HepG2 (cell line): Measurements from ENCODE around the gene ZXDC. TPM values are rescaled to one million over a fixed set of nuclear protein-coding genes. Genes with fewer than 3 reads are reported as not detected.
A peak's percentile ranks its signal among the peaks of the same experiment; 100 is the strongest.

Experiments used
- ATAC-seq: fragments of 200-7000 bp; cut with Tn5 transposase; 3 replicates; pipeline ENCODE4 v1.9.1; 2020; ENCODE audit warnings: mild to moderate bottlenecking, moderate library complexity
- BruUV-seq: library from RNA; stranded (reverse); fragments of 400-500 nt; replicated peaks from 2 replicates; lab custom pipeline; 2021; lab: Mats Ljungman, UMichigan
- CTCF ChIA-PET: fragments of 300-600 bp; formaldehyde crosslinking; extraction: SDS; loops from one replicate; lab custom pipeline; 2021; ENCODE audit warnings: low total read pairs, inconsistent platforms, low intra/inter-chr PET ratio; lab: Yijun Ruan, JAX
- POLR2A ChIA-PET: fragments of 350-600 bp; sonication (Branson Sonifier 250); formaldehyde crosslinking; loops from one replicate; lab custom pipeline; 2020; ENCODE audit warnings: antibody characterized with exemption, inconsistent platforms; lab: Yijun Ruan, JAX
- DNase-seq: peaks from one replicate; pipeline ENCODE4 v3.0.0-alpha.2; 2015; ENCODE audit warnings: low spot score
- FAIRE-seq: peaks from 3 replicates; lab custom pipeline; 2011; peaks lifted over from hg19 to GRCh38; lab: Jason Lieb, UNC
- H2AFZ ChIP-seq: one replicate; pipeline ENCODE4 v1.6.1; 2011; ENCODE audit warnings: low read length, inconsistent platforms
- H3K27ac ChIP-seq: fragments of 300-600 bp; 3 replicates; pipeline ENCODE4 v1.8.0; 2011; ENCODE audit warnings: mixed run types, mild to moderate bottlenecking, mixed read lengths, low read length, inconsistent platforms; ENCODE audit not compliant: insufficient read depth; ENCODE audit errors: extremely low read length
- H3K27me3 ChIP-seq, 2 experiments: fragments of 200-600 bp in 1 of 2; 2 replicates in 1 of 2; 3 replicates in 1 of 2; pipeline versions ENCODE4 v1.6.0 to v1.8.0; 2011; ENCODE audit warnings: low read length in 2 of 2, mild to moderate bottlenecking in 2 of 2, moderate library complexity in 2 of 2, inconsistent platforms in 1 of 2; ENCODE audit not compliant: insufficient read depth in 2 of 2, control insufficient read depth in 1 of 2
- H3K36me3 ChIP-seq, 2 experiments: fragments of 200-600 bp in 1 of 2; replicated peaks in 1 of 2; 2 replicates in 1 of 2; 3 replicates in 1 of 2; pipeline versions ENCODE4 v1.5.1 to v1.8.0; 2011; ENCODE audit warnings: low read length in 2 of 2, inconsistent platforms in 1 of 2; ENCODE audit not compliant: insufficient read depth in 2 of 2, control insufficient read depth in 1 of 2
- H3K4me1 ChIP-seq: 2 replicates; pipeline ENCODE4 v1.5.1; 2012; ENCODE audit warnings: low read length, inconsistent platforms; ENCODE audit not compliant: insufficient read depth
- H3K4me2 ChIP-seq: 2 replicates; pipeline ENCODE4 v1.6.0; 2011; ENCODE audit warnings: low read depth, low read length, inconsistent platforms
- H3K4me3 ChIP-seq, 3 experiments: fragments of 200-600 bp in 1 of 3; sonication (generic), shearing (Covaris generic) in 1 of 3; replicated peaks in 1 of 3; 2 replicates each; pipeline ENCODE4 v1.5.1; 2011 to 2016; ENCODE audit warnings: low read length in 3 of 3, inconsistent platforms in 2 of 3, low read depth in 2 of 3, mild to moderate bottlenecking in 2 of 3, control low read depth in 1 of 3, mixed read lengths in 1 of 3; ENCODE audit not compliant: insufficient read depth in 1 of 3
- H3K79me2 ChIP-seq: one replicate; pipeline ENCODE4 v1.6.1; 2011; ENCODE audit warnings: low read length, inconsistent platforms; ENCODE audit not compliant: insufficient read depth
- H3K9ac ChIP-seq: 2 replicates; pipeline ENCODE4 v1.6.0; 2011; ENCODE audit warnings: mild to moderate bottlenecking, low read depth, low read length, inconsistent platforms; ENCODE audit not compliant: insufficient read depth
- H3K9me3 ChIP-seq: 2 replicates; pipeline ENCODE4 v1.5.1; 2012; ENCODE audit warnings: mild to moderate bottlenecking, low read length
- H4K20me1 ChIP-seq: 2 replicates; pipeline ENCODE4 v1.6.0; 2011; ENCODE audit warnings: inconsistent platforms, mild to moderate bottlenecking, low read length, moderate library complexity; ENCODE audit not compliant: insufficient read depth
- ASH2L ChIP-seq: fragments of 300-600, 200-600 bp; sonication (generic); IDR thresholded peaks from 2 replicates; pipeline ENCODE4 v1.7.0; 2017; ENCODE audit warnings: low read depth, mild to moderate bottlenecking, moderate library complexity, mixed read lengths, low read length; ENCODE audit not compliant: insufficient read length
- CHCHD3 ChIP-seq: sonication (generic); formaldehyde crosslinking; IDR thresholded peaks from 2 replicates; pipeline ENCODE4 v1.8.0; 2022; ENCODE audit warnings: mild to moderate bottlenecking, missing genetic modification reagents, moderate library complexity
- HOXA5 ChIP-seq: sonication (generic); formaldehyde crosslinking; IDR thresholded peaks from 2 replicates; pipeline ENCODE4 v1.4.0; 2020; ENCODE audit warnings: missing genetic modification reagents
- MLLT10 ChIP-seq: sonication (generic); formaldehyde crosslinking; IDR thresholded peaks from 2 replicates; pipeline ENCODE4 v1.4.0; 2020; ENCODE audit warnings: missing genetic modification reagents
- NAIF1 ChIP-seq: sonication (generic); formaldehyde crosslinking; IDR thresholded peaks from 2 replicates; pipeline ENCODE4 v1.5.0; 2020; ENCODE audit warnings: mild to moderate bottlenecking, missing genetic modification reagents, borderline replicate concordance
- PHF8 ChIP-seq: sonication (generic); formaldehyde crosslinking; IDR thresholded peaks from 2 replicates; pipeline ENCODE4 v1.5.0; 2020; ENCODE audit warnings: missing genetic modification reagents
- RAD21 ChIP-seq: fragments of 450-650 bp; formaldehyde crosslinking; IDR thresholded peaks from 2 replicates; pipeline ENCODE4 v1.5.0; 2020; ENCODE audit warnings: mild to moderate bottlenecking
- RBM39 ChIP-seq: fragments of 200-400 bp; formaldehyde crosslinking; IDR thresholded peaks from one replicate; pipeline ENCODE4 v1.6.1; 2018; ENCODE audit warnings: antibody characterized with exemption, mild to moderate bottlenecking, low read depth, low read length; ENCODE audit not compliant: poor library complexity, severe bottlenecking
- SMAD3 ChIP-seq: sonication (generic); formaldehyde crosslinking; IDR thresholded peaks from 2 replicates; pipeline ENCODE4 v1.4.0; 2020; ENCODE audit warnings: missing genetic modification reagents
- SMARCE1 ChIP-seq: fragments of 450-650 bp; IDR thresholded peaks from 2 replicates; pipeline ENCODE4 v1.6.1; 2017; ENCODE audit warnings: borderline replicate concordance
- ZNF30 ChIP-seq: sonication (generic); formaldehyde crosslinking; IDR thresholded peaks from 2 replicates; pipeline ENCODE4 v1.5.0; 2020; ENCODE audit warnings: mild to moderate bottlenecking, missing genetic modification reagents
- ZNF629 ChIP-seq: sonication (generic); formaldehyde crosslinking; conservative IDR thresholded peaks from 2 replicates; pipeline ENCODE4 v1.5.0; 2020; ENCODE audit warnings: missing genetic modification reagents
- ZNF75D ChIP-seq: sonication (generic); formaldehyde crosslinking; IDR thresholded peaks from 2 replicates; pipeline ENCODE4 v1.8.1; 2023; ENCODE audit warnings: missing genetic modification reagents, mild to moderate bottlenecking, borderline replicate concordance
- ZSCAN25 ChIP-seq: sonication (generic); formaldehyde crosslinking; IDR thresholded peaks from 2 replicates; pipeline ENCODE4 v1.8.0; 2022; ENCODE audit warnings: mild to moderate bottlenecking, missing genetic modification reagents
- WGBS: methylation state at CpG from one replicate; pipeline ENCODE4 v1.1.6; 2017; ENCODE audit warnings: low lambda C conversion rate; 5-methylcytosine and 5-hydroxymethylcytosine counted together
- in situ Hi-C: cut with HindIII; loops from 2 replicates; pipeline ENCODE4 v1.10.0; 2017; ENCODE audit warnings: low pct_unique_long_range_greater_than_20kb; ENCODE audit not compliant: extremely low pct_ligation_motif_present
- intact Hi-C: fragments of 100-400 bp; cut with micrococcal nuclease; formaldehyde crosslinking; loops from one replicate; pipeline ENCODE4 v1.10.0; 2022; ENCODE audit not compliant: unreplicated experiment
- polyA plus RNA-seq, 8 experiments: library from polyadenylated mRNA; depleted of rRNA in 3 of 8; stranded (reverse) in 7 of 8; unstranded in 1 of 8; fragments of >200 nt; fragmentation: Illumina TruSeq in 4 of 8; extraction: Trizol in 4 of 8; gene quantifications; 2 replicates each; pipeline versions ENCODE4 v1.2.1 to v1.2.3, GENCODE V29; 2011 to 2016; ENCODE audit warnings: low read depth in 4 of 8, missing spikeins in 1 of 8, mixed read lengths in 1 of 8; ENCODE audit not compliant: insufficient read depth in 1 of 8
- total RNA-seq, 5 experiments: library from RNA; depleted of rRNA; stranded (reverse); fragments of >200 nt; fragmentation: Illumina TruSeq; extraction: Trizol; gene quantifications; 2 replicates each; pipeline ENCODE4 v1.2.3, GENCODE V29; 2016; ENCODE audit warnings: low read depth in 1 of 5

ZXDC gene
- total and polyA plus RNA-seq, 2 of the 13 experiments (the other 11 are each of a cell fraction or from before 2014, with no cell fraction given), result 17.6 to 21.2 TPM

DNA sequence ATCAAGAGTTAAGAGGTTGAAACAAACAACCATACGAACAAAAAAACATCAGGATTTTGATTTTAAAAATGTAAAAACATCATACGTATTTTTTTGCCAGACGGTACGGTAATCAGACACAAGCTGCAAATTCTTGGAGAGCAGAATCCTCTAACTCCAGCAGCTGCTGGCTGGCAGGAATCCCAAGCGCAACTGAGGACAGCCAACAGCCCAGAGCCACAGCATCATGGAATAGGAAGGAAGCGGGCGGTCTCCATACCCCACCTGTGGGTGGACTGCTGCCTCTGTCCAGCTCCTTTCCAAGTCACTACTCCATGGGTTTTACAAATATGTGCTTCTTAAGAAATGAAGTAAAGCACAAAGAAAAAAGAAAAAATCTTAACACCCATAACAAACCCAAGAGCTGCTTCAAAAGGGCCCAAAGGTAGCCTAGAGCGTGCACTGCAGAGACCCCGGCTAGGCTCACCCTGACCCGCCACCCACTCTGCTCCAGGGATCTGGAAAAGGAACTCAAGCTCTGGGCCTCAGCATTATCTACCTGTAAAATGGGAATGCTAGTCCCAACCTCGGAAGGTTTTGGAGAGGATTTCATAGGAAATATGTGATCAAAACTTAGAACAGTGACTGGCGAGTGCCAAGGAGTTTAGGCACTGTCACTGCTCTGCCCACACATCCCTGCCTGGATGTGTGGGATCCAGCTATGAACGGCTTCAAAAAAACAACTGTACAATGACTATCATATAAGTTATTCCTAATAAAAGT is 33.4 kb downstream of the ZXDC start:
- Histone ChIP-seq H3K79me2 (no peaks in the 10 kb centered on the region), H3K36me3 (peaks cover 11 to 37% of the 10 kb centered on the region in 2 experiments; a peak in 4 of 5 replicates), H3K4me3 (no peak overlapping the region), H3K4me2 (no peak overlapping the region), H4K20me1 (0 out of 2 replicates have a peak, but pooled peaks cover 3% of the 10 kb centered on the region), H2AFZ (no peak overlapping the region), H3K9me3 (no peaks in the 10 kb centered on the region), H3K4me1 (peaks cover 17% of the 10 kb centered on the region)
- FAIRE-seq (no peak), DNase-seq (no peak)
- POLR2A ChIA-PET, result no interaction called here
- WGBS, result 98% methylated on average over 13 of the region's 13 CpGs
- TF ChIP-seq ASH2L, result no peak
- no peak for TF ChIP-seq SMARCE1
- peak; percentile 55 for TF ChIP-seq ZNF629
- TF ChIP-seq, all 625 proteins: peak for 1
- in situ Hi-C loops, result no loop called here
- Histone ChIP-seq H3K27me3 (no peaks in the 10 kb centered on the region), H3K27ac (no peak overlapping the region), H3K9ac (no peak overlapping the region)
- intact Hi-C loops, result no loop called here
- CTCF ChIA-PET, result no interaction called here
- BruUV-seq, result no TSS peak
- no peak for ATAC-seq

DNA sequence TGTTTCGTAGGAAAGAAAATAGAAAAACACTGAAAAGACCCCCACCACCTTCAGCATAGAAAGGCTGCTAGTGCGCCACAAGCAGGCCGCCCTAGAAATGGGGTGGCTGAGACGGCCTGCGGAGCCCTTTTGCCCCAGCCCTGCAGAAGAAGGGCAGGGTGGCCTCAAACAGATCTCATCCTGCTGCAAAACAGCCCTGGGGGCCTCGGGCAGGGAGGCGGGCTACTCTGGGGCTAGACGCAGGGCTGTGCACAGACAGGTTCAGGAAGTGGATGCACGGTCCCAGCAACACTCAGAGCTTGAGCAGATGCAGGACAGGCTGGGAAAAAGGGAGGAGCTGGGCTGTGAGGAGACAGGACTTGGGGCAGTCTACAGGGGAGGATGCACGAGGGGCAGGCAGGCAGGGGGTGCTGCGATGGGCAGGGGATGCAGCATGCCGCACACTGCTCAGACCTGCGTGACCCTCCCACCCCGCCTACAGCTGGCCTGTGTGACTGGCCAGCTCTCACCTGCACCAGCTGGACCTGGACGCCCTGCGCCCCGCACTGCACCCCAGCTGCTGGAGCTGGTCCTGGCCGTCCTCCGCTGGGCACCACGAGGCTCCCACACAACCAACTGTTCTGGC is 34.3 kb downstream of the ZXDC start:
- Histone ChIP-seq H3K79me2 (no peaks in the 10 kb centered on the region), H3K9me3 (no peaks in the 10 kb centered on the region), H2AFZ (no peak overlapping the region), H3K4me1 (peaks cover 10% of the 10 kb centered on the region), H3K27me3 (no peaks in the 10 kb centered on the region), H4K20me1 (no peaks in the 10 kb centered on the region), H3K9ac (no peak overlapping the region), H3K36me3 (peaks cover 11 to 43% of the 10 kb centered on the region in 2 experiments; a peak in 4 of 5 replicates), H3K4me2 (no peak overlapping the region), H3K27ac (no peak overlapping the region), H3K4me3 (no peak overlapping the region)
- POLR2A ChIA-PET, result no interaction called here
- CTCF ChIA-PET, result no interaction called here
- DNase-seq (no peak), ATAC-seq (no peak), FAIRE-seq (no peak)
- TF ChIP-seq CHCHD3 (CRISPR knock-in tag) (no peak), RAD21 (CRISPR knock-in tag) (no peak), MLLT10 (no peak), ZNF30 (CRISPR knock-in tag) (no peak), PHF8 (CRISPR knock-in tag) (no peak), SMAD3 (CRISPR knock-in tag) (no peak), RBM39 (no peak), HOXA5 (CRISPR knock-in tag) (no peak), ZNF75D (CRISPR knock-in tag) (no peak), NAIF1 (CRISPR knock-in tag) (no peak), ZSCAN25 (CRISPR knock-in tag) (no peak)
- 95% methylated on average over 14 of the region's 20 CpGs for WGBS
- in situ Hi-C loops, result no loop called here
- intact Hi-C loops, result no loop called here
- no TSS peak for BruUV-seq
